SK-N-SH (cell line): ENCODE measurements around the gene RUVBL1.

ENCODE experiments used
- CTCF ChIP-seq: fragments of 200-600 bp; sonication (generic); IDR thresholded peaks from 2 replicates; pipeline ENCODE4 v1.6.1; 2017; ENCODE audit warnings: antibody characterized with exemption, mild to moderate bottlenecking, moderate library complexity
- EP300 ChIP-seq, 2 experiments: IDR thresholded peaks; 2 replicates each; pipeline versions ENCODE4 v1.4.0 to v1.6.1; 2012; ENCODE audit warnings: borderline replicate concordance in 1 of 2, low read depth in 1 of 2, low read length in 1 of 2
- EZH2phosphoT487 ChIP-seq: fragments of 200-600 bp; sonication (generic); IDR thresholded peaks from 2 replicates; pipeline ENCODE4 v1.6.1; 2017; ENCODE audit warnings: low read depth, mixed run types, mild to moderate bottlenecking, antibody characterized with exemption, moderate library complexity, borderline replicate concordance
- FOXJ3 ChIP-seq: sonication (generic); formaldehyde crosslinking; IDR thresholded peaks from 2 replicates; pipeline ENCODE4 v1.5.1; 2020; ENCODE audit warnings: mild to moderate bottlenecking, missing genetic modification reagents
- GABPA ChIP-seq: IDR thresholded peaks from 2 replicates; pipeline ENCODE4 v1.4.0; 2012; ENCODE audit warnings: low read depth, mild to moderate bottlenecking
- MAX ChIP-seq: IDR thresholded peaks from 2 replicates; pipeline ENCODE4 v1.4.0; 2012; ENCODE audit warnings: low read depth
- NFIC ChIP-seq: IDR thresholded peaks from 2 replicates; pipeline ENCODE4 v1.4.0; 2012; ENCODE audit warnings: borderline replicate concordance
- POLR2AphosphoS5 ChIP-seq: IDR thresholded peaks from 2 replicates; pipeline ENCODE4 v1.6.1; 2012; ENCODE audit warnings: low read depth, low read length
- RCOR1 ChIP-seq: fragments of 150-350 bp; IDR thresholded peaks from 2 replicates; pipeline ENCODE4 v1.6.1; 2017; ENCODE audit warnings: antibody characterized with exemption, low read length
- RXRA ChIP-seq: IDR thresholded peaks from 2 replicates; pipeline ENCODE4 v1.4.0; 2012; ENCODE audit warnings: low read depth, mild to moderate bottlenecking, borderline replicate concordance
- SIN3A ChIP-seq: IDR thresholded peaks from 2 replicates; pipeline ENCODE4 v1.6.1; 2012; ENCODE audit warnings: low read depth, mild to moderate bottlenecking, low read length, moderate library complexity, borderline replicate concordance
- YY1 ChIP-seq: IDR thresholded peaks from 2 replicates; pipeline ENCODE4 v1.4.0; 2012; ENCODE audit warnings: low read depth, mild to moderate bottlenecking

GRCh38 chr3:128143496-128143895 lies 19.9 kb upstream of the RUVBL1 start:
- no peak for TF ChIP-seq CTCF
- no peak for TF ChIP-seq FOXJ3
- TF ChIP-seq NFIC: no peak
- TF ChIP-seq SIN3A: no peak
- TF ChIP-seq EZH2phosphoT487: no peak
- no peak for TF ChIP-seq POLR2AphosphoS5
- no peak for TF ChIP-seq MAX
- no peak for TF ChIP-seq EP300 (IDR thresholded peaks at IDR 0.05; ENCODE audit: borderline replicate concordance in 1 of 2, low read depth in 1 of 2, low read length in 1 of 2)
- TF ChIP-seq RCOR1: no peak
- TF ChIP-seq GABPA: no peak
- TF ChIP-seq YY1: no peak
- TF ChIP-seq RXRA: no peak
